Kasumi-1 (cell line): ENCODE data around the gene KCTD12.
"Not testable (repeated sequence)": the region's sequence is repeated elsewhere in the genome, so short reads cannot be mapped to it uniquely, and the experiment has no call there.

ENCODE experiments used
- DNase-seq, 2 experiments: peaks; one replicate each; lab custom pipeline; 2025; lab: John Stamatoyannopoulos, UW

Gene KCTD12

DNA sequence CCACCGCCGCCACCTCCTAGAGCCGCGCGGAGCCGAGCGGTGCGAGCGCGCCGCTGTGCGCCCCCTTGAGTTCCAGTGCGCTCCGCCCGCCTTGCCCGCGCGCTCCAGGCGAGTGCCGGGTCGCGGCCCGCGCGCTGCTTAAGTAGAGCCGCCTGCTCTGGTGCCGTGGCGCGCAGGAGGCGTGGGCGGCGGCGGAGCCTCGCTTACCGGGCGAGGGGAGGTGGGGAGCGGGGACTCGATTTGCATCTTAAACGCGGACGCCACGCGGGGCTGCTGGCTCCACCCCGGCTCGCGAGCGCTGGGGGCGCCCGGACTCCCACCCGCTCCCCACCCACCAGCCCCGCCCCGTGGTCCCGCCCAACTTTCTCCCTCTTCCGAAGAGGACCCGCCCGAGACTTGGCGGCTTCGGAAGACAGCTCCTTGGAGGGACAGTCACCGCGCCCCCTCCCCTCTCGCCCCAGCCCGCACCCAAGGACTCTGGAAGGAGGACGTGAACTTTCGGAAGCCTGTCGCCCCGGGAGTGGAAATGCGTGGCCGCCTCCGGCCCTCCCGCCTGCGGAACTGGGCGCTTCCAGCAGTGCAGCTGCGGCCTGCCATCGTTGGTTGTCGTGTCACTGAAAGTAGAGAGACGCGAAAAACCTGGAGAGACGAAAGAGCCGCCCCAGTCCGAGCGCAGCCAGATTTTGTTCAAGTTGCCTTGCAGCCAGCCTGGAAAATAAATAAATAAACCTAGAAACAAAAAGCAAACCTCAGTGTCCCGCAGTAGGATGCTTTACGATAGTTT, at the start of gene KCTD12:
TSS of gene KCTD12 (minus strand) at position 114 of the 784 bp plus-strand sequence. CDS start 257 bp downstream, outside the sequence.
- peak; percentile 47 to 55 for DNase-seq

DNA sequence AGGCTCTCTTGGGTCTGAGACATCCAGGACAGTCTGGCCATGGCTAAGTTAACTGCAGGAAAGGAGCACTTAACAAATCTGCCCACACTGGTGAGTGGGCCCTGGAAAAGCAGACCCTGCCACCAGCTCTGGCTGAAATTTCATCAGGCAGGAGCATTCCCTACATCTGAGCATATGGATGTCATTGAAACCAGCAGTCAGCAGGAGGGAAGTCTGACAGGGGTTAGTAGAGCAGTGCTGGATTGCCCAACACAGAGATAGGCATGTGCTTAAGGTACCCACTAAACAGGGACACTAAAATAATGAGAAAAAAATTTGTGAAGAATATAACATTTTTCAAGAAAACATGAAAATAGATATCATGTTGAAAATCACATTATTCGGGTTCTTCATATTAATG, 48.5 kb upstream of the KCTD12 start:
- DNase-seq, result no peak

DNA sequence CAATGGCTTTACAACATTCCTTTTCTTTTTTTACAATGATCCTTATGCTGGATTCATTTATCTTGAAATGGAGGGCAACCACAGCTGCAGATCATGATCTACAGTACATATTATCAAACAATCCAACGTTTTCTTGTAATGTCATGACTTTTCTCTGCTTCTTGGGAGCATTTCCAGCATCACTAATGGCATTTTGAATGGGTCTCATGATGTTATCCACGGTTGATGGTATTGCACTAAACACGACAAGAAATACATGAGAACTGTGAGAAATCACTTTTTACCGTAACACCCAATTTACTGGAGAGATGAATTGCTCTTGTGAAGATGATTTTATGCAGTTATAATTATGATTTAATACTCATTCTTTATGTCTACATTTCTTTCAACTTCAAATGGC, 45.9 kb upstream of the KCTD12 start:
- no peak for DNase-seq

DNA sequence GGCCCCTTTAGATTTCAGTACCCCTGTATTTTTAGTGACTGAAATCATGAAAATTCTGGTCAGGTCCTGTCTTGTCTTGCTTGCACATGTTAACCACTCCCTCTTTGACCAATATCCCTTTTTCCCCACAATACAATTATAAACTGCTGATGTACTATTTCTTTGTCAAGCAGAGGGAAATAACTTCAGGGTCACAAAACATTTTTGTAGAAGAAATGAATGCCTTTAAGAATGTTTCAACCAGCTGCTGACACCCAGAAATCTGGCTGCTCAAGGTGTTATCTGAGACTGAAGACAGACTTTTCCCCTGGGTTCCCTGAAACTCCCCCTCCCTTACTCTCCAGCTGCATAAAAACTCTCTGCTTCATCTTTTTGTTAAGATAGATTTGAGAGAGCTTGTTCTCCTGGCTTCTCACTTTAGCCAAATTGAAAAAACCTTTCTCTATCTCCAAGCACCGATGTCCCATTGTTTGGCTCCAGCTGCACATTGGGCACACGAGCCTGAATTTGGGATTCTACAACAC, 43.7 kb upstream of the KCTD12 start:
- DNase-seq, result no peak

DNA sequence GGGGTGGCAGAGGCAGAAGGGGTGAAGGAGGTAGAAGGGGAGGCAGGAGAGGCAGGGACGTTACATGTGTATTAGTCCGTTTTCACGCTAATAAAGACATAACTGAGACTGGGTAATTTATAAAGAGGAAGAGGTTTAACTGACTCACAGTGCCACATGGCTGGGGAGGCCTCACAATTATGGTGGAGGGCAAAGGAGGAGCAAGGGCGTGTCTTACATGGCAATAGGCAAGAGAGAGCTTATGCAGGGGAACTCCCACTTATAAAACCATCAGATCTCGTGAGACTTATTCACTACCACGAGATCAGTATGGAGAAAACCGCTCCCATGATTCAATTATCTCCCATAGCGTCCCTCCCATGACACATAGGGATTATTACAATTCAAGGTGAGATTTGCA, 43.1 kb upstream of the KCTD12 start:
- DNase-seq, result no peak

DNA sequence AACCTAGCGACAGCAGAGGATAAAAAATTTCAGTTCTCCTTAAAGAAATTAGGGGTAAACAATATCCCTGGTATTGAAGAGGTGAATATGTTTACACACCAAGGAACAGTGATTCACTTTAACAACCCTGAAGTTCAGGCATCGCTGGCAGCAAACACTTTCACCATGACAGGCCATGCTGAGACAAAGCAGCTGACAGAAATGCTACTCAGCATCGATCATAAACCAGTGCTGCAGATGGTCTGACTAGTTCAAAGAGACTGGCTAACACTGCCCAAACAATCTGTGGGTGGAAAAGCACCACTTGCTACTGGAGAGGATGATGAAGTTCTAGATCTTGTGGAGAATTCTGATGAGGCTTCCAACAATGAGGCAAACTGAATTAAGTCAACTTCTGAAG, 42.3 kb upstream of the KCTD12 start:
- DNase-seq, result no peak

DNA sequence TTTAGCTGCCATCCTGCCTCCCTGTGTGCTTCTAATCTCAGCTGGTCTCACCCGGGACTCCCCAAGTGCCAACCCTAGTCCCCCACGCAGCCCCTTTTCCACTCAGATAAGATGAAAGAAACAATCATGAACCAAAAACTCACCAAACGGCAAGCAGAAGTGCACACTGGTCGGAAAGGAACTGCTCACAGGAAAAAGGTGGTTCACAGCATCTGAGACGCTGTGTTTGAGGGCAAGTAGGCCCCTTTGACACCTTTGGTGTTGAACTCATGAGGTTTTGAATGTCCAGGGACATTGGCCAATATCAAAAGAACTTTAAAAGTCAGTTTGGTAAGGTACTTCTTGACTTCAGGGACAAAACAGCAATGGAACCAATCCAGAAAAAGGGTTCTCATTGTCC, 41.8 kb upstream of the KCTD12 start:
- DNase-seq, result no peak

DNA sequence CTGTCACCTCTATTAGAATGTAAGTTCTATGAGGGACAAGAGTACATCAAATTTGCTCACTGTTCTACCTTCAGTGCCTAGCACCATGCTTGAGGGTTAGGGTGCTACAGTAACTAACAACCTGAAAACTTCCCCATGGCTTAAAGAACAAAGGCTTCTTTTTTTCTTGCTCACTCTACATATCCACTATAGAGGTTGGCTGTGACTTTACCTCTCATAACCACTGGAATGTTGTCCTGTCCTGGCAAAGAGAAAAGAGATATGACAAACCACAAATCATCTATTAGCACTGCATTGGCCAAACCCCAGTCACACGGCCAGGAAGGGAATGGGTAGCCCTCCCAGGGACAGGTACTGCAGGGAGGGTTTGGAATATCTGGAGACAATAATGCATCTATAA, 38.9 kb upstream of the KCTD12 start:
- no peak for DNase-seq

DNA sequence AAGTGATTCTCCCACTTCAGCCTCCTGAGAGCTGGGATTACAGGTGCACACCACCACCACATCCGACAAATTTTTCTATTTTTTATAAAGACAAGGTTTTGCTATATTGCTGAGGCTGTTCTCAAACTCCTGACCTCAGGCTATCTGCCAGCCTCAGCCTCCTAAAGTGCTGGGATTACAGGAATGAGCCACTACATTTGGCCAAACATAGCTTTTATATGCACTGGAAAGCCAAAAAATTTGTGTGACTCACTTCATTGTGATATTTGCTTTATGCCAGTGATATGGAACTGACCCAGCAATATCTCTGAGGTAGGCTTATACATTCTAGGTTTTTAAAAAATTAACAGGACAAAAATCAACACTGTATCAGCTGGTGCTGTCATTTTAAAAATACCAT, 35.3 kb upstream of the KCTD12 start:
- no peak for DNase-seq

DNA sequence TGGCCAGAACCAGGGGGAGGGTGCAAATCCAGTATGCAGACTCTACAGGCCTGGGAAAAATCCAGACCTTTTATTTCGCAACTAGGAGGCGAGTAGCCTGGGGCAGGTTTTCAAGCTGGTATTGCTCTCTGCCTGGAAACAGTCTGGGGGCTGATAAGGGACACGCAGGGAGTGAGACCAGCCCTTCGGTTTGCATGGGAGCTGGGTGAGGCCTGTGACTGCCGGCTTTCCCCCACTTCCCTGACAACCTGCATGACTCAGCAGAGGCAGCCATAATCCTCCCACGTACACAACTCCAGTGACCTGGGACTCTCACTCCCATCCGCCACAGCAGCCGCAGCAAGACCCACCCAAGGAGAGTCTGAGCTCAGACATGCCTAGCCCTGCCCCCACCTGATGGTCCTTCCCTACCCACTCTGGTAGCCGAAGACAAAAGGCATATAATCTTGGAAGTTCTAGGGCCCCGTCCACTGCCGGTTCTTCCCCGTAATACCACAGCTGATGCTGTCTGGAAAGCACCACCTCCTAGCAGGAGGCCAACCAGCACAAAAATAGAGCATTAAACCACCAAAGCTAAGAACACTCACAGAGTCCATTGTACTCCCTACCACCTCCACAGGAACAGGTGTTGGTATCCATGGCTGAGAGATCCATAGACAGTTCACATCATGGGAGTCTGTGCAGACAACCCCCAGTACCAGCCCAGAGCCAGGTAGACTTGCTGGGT, 31.7 kb upstream of the KCTD12 start:
- not testable (repeated sequence) for DNase-seq

DNA sequence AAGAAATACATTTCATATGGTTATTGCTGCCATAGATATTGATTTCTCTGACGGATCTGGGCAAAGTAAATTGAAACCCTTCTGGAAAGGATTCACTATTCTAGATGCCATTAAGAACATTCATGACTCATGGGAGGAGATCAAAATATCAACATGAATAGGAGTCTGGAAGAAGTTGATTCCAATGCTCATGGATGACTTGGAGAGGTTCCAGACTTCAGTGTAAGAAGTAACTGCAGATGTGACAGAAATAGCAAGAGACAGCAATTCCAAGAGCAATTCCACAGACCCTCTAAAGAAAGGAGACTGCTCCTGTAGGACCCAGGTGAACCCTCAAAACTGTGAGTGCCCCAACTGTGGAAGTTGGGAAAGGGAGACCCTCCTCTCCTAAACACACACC, 30.9 kb upstream of the KCTD12 start:
- DNase-seq, result no peak

DNA sequence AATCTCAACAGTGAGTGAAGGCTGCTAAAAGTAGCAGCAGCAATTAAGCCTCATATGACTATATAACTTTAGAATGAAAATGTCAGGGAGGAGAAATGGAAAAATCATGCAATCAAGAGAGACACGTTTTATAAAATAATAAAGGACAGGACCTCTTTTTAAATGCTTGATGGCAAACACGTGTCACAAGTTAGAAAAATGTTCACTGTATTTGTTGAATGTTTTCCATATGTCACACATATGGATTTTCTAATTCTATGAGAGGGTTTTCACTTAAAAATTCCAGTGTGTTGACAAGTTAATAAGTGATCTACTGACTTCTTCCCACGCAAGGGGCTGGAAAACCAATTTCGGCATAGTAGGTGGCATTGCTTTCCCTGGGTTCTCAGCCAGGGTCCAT, 27.7 kb upstream of the KCTD12 start:
- no peak for DNase-seq

DNA sequence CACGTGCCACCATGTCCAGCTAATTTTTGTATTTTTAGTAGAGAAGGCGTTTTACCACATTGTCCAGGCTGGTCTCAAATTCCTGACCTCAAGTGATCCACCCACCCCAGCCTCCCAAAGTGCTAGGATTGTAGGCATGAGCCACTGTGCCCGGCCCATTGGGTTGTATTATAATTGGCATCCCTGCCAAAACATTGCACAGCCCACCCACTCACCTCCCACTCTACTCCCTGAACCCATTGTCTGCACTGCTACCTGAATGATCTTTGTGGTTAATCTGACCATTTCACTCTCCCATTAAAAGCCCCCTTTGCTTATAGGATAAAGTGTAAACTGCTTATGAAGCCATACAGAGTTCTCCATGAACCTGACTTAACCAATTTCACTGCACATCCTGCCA, 26.3 kb upstream of the KCTD12 start:
- DNase-seq, result no peak

DNA sequence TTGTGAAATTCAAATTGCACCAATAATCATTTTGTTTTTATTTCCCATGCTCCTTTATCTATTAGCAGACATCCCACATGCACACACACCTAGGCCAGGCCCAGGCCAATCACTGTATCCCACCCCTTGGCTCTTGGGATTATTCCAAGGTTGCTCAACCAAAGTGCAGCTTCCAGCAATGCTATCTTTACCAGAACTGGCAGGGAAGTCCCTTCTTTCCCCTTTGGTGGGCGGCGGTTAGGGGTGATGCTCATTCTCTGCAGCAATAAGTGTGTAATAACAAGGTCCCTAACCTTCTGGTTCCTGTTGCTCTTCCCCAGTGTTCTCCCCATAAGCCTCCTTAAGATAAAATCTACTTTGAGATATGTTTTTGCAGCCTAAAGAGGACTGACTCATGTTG, 18.3 kb upstream of the KCTD12 start:
- DNase-seq, result peak in 1 of 2 experiments; percentile 7

DNA sequence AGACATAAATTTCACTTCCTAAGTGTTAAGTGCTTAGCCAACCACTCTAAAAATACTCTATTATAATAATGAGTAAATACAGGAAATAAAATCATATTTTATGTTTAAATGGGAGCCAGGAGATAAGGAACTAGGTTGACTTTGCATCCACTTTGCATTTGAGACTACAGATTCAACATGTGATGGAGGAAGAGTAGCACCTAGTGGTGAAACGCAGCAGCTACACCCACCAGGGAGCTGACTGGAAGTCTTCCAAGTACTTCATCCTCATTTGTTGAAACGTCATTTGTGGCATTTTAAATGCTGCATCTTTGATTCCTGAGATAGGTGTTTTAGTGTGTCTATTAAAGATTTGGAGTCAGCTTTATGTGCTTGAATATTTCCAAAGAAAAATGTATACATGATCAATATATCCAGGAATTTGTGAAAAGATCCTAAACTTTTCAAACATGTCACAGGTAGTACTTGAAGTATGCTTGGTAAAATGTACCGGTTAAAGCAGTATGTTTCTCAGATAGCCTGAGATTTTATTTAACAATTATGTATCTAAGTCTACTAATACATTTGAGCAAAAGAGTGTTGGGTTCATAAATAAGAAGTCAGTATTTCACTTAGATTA, 17.4 kb upstream of the KCTD12 start:
- DNase-seq, result peak; percentile 87 to 90

DNA sequence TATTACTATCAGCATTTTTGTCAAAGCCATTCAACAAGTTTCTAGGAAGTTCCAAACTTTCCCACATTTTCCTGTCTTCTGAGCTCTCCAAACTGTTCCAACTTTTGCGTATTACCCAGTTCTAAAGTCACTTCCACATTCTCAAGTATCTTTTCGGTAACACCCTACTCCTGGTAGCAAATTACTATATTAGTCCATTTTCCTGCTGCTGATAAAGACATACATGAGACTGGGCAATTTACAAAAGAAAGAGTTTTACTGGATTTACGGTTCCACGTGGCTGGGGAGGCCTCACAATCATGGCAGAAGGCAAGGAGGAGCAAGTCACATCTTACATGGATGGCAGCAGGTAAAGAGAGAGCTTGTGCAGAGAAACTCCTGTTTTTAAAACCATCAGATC, 12.9 kb upstream of the KCTD12 start:
- DNase-seq, result not testable (repeated sequence)

DNA sequence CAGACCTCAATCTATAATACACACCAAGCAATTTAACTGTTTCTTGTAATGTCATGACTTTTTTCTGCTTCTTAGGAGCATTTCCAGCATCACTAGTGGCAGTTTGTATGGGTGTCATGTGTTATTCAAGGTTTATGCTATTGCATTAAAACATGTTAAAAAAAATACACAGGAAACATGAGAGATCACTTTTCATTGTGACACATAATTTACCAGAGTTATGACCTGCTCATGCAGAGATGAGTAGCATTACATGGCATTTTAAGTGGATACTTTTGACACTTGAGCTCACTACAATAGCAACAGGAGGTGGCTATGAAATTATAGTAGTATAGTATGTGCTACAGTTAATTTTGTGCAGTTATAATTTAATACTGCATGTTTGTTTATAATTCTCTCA, 11.0 kb upstream of the KCTD12 start:
- not testable (repeated sequence) for DNase-seq

DNA sequence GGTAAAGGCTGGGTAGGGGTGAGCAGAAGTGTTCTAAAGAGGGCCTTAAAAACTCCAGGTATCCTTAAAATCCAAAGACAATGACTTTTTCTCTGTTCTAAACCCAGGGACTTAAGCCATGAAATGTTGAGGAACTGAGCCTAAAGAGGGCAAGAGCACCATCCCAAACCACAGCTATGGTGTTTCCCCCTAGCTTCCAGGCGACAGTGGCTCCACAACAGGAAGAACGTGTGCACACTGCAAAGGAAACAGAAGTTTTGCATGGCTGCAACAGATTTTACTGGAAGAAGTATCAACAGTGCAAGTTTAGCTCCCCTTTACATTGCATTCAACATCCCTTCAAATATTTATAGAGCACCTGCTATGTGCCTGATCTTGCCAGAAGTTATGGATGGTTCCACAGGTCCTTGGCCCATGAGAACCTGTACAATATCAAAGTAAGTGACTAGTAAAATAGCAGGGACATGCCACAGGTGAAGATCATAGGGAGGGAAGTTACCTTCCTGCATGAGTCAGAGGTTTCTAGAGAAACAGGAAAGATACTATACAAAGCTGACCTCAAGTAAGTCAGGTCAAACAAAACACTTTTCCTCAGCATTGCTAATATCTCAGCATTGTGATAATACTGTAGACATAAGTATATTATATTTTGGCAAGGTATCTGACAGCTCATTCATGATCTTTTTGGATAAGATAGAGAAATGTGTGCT, 8.4 kb upstream of the KCTD12 start:
- DNase-seq, result peak; percentile 72 to 84

DNA sequence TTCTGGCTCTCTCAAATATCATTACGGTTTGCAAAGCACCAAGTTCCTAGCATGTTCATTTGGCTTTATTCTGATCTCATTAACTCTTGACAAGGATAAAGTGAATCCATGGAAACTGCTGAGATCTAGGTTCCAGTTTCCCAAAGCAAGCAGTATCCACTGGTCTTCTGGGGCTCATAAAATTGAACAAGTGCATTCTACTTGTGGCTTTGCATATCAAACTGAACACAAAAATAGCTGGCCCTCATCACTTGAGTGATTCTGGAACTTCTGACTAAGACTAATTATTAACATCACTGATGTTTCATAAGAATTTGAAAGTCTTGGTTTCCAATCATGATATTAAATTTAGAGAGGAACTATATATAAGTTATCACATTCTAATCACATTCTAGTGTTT, 6.3 kb upstream of the KCTD12 start:
- DNase-seq, result no peak

DNA sequence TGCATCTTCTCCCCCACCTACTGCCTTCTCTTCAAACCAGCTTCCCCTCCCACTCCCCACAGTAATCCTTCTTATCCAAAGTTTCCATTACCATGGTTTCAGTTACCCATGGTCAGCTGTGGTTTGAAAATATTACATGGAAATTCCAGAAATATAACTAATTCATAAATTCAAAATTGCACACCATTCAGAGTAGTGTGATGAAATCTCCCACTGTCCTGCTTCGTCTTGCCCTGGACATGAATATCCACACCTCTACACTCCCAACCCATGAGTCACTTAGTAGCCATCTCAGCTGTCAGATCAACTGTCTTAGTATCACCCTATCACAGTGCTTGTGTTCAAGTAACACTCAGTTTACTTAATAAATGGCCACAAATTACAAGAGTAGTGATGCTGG, 3.8 kb upstream of the KCTD12 start:
- no peak for DNase-seq

DNA sequence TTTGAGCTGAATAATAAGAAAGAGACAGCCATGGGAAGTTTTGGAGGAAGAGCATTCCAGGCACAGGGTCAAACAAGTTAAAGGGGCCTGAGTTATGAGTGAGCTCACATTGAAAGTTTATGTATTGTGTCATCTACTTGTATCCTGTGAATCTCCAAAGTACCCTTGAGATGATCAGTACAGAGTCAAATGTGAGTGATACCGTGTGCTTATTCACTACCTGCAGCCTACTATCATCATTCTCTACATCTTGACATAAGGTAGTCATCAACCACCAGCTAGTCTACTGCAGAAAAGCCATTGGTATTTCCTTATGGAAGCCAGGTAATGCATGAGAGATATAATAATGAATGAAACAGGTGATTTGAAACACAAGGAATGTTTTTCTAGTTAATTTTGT, 3.0 kb upstream of the KCTD12 start:
- no peak for DNase-seq

DNA sequence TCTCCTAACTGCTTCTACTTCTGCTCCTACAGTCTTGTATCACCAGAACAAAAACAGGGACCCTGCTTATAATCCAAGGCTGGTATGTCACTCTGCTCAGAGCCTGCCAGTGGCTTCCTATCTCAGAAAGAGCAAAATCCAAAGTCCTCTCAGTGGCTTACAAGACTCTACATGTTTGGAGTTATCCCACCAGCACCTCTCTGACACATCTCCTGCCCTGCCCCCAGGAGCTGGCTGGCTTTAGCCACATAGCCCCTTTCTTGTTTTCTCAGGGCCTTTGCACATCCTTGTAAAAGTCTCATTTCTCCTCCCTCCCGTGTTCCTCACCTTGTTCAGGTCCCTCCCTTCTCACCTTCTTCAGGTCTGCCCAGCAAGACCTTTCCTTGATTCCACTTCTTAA, 2.2 kb upstream of the KCTD12 start:
- DNase-seq, result no peak
